DND-41 (cell line): Measurements from ENCODE around the gene STK32B.
A peak's percentile ranks its signal among the peaks of the same experiment; 100 is the strongest.
"Not testable (repeated sequence)": the region's sequence is repeated elsewhere in the genome, so short reads cannot be mapped to it uniquely, and the experiment has no call there.

Experiments
- ATAC-seq: fragments of 200-7000 bp; cut with Tn5 transposase; 3 replicates; pipeline ENCODE4 v1.9.1; 2021; ENCODE audit warnings: low read depth; ENCODE audit not compliant: insufficient read depth
- DNase-seq: peaks from one replicate; pipeline ENCODE4 v3.0.0-alpha.2; 2020
- H2AFZ ChIP-seq: 2 replicates; pipeline ENCODE4 v1.6.0; 2012; ENCODE audit warnings: low read depth, low read length
- H3K27ac ChIP-seq: 2 replicates; pipeline ENCODE4 v1.5.1; 2012; ENCODE audit warnings: low read length, inconsistent platforms
- H3K27me3 ChIP-seq: fragments of 200-600 bp; sonication (generic); 2 replicates; pipeline ENCODE4 v1.6.0; 2012; ENCODE audit warnings: low read length, mild to moderate bottlenecking, inconsistent platforms; ENCODE audit not compliant: insufficient read depth, poor library complexity
- H3K36me3 ChIP-seq: 2 replicates; pipeline ENCODE4 v1.5.1; 2012; ENCODE audit warnings: low read length, inconsistent platforms; ENCODE audit not compliant: insufficient read depth
- H3K4me1 ChIP-seq: 2 replicates; pipeline ENCODE4 v1.5.1; 2012; ENCODE audit warnings: mild to moderate bottlenecking, low read length; ENCODE audit not compliant: insufficient read depth
- H3K4me2 ChIP-seq: 2 replicates; pipeline ENCODE4 v1.6.0; 2012; ENCODE audit warnings: mild to moderate bottlenecking, moderate library complexity, low read length, inconsistent platforms; ENCODE audit not compliant: insufficient read depth
- H3K4me3 ChIP-seq, 2 experiments: fragments of 200-600 bp in 1 of 2; shearing (Covaris generic) in 1 of 2; 2 replicates each; pipeline ENCODE4 v1.5.1; 2012 to 2016; ENCODE audit warnings: inconsistent platforms in 2 of 2, low read length in 2 of 2, mild to moderate bottlenecking in 2 of 2, low read depth in 1 of 2, moderate library complexity in 1 of 2
- H3K79me2 ChIP-seq: 2 replicates; pipeline ENCODE4 v1.6.0; 2012; ENCODE audit warnings: low read length, inconsistent platforms; ENCODE audit not compliant: insufficient read depth
- H3K9ac ChIP-seq: 2 replicates; pipeline ENCODE4 v1.6.0; 2012; ENCODE audit warnings: low read depth, mild to moderate bottlenecking, inconsistent platforms, low read length, moderate library complexity
- H3K9me3 ChIP-seq: 2 replicates; pipeline ENCODE4 v1.5.1; 2012; ENCODE audit warnings: low read length, moderate library complexity, mild to moderate bottlenecking, inconsistent platforms; ENCODE audit not compliant: insufficient read depth, severe bottlenecking
- H4K20me1 ChIP-seq: 2 replicates; pipeline ENCODE4 v1.6.0; 2012; ENCODE audit warnings: low read length; ENCODE audit not compliant: insufficient read depth
- CTCF ChIP-seq: IDR thresholded peaks from 2 replicates; pipeline ENCODE4 v1.5.1; 2012; ENCODE audit warnings: borderline replicate concordance, low read length, moderate library complexity, mild to moderate bottlenecking; ENCODE audit not compliant: poor library complexity, severe bottlenecking; ENCODE audit errors: extremely low read depth
- EZH2 ChIP-seq: IDR thresholded peaks from 3 replicates; pipeline ENCODE4 v1.6.1; 2012; ENCODE audit warnings: borderline replicate concordance, low read depth, mild to moderate bottlenecking, moderate library complexity, low read length, inconsistent platforms; ENCODE audit not compliant: severe bottlenecking

Gene STK32B

GRCh38 chr4:5051278-5052203, at the start of gene STK32B:
Gene STK32B (plus strand): TSS chr4:5051480.
- Histone ChIP-seq H3K27me3 (peaks cover 4% of the 10 kb centered on the region), H4K20me1 (peaks cover 6% of the 10 kb centered on the region; the same call in 1 of the 2 replicates), H3K4me3 (peak within 1 kb of the TSS; percentile 33 to 61; a peak in 3 of 4 replicates), H3K4me1 (peaks cover 35% of the 10 kb centered on the region), H2AFZ (peak within 1 kb of the TSS; percentile 74), H3K27ac (peak within 1 kb of the TSS; percentile 73), H3K79me2 (peaks cover 26% of the 10 kb centered on the region), H3K4me2 (peak within 1 kb of the TSS; percentile 80), H3K36me3 (peaks cover 5% of the 10 kb centered on the region; the same call in 1 of the 2 replicates), H3K9ac (peak within 1 kb of the TSS; percentile 71), H3K9me3 (no peaks in the 10 kb centered on the region)
- peak; percentile 30 for TF ChIP-seq CTCF
- no peak for TF ChIP-seq EZH2
- DNase-seq (peak; percentile 72), ATAC-seq (peak; percentile 60)

- H3K4me2 ChIP-seq, H2AFZ ChIP-seq, H3K27me3 ChIP-seq, ATAC-seq, H3K27ac ChIP-seq, H3K4me1 ChIP-seq, H3K36me3 ChIP-seq, H3K4me3 ChIP-seq, H3K79me2 ChIP-seq, H3K9me3 ChIP-seq, H4K20me1 ChIP-seq, DNase-seq, H3K9ac ChIP-seq: not testable (repeated sequence)
Observed at GRCh38 chr4:5001641-5002040, 49.6 kb upstream of the STK32B start.

DNA sequence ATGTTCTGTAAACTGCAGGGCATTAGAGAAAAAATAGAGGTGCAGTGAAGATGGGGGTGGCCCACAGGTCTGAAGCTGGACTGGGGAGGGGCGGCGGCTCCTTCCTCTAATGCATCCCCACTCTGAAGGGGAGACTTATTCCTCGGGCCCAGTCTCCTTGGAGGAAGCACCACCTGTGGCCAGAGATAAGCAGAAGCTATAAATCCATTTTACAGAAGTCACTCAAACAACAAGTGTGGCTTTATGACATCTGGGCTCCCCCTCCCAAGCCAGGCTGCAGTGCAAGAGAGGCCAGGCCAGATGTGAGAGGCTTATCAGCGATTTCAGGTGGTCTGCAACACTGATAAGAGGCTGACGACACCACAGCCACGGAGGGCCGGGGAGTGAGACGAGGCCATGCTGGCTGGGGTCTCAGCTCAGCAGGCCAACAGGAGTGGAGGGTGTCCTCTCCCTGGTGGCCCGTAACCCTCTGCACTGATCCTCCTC, 47.9 kb upstream of the STK32B start:
- no peaks in the 10 kb centered on the region for H3K9me3 ChIP-seq
- H3K36me3 ChIP-seq = no peaks in the 10 kb centered on the region
- ATAC-seq = no peak
- no peak overlapping the region for H2AFZ ChIP-seq
- H3K79me2 ChIP-seq = no peaks in the 10 kb centered on the region
- DNase-seq = no peak
- no peaks in the 10 kb centered on the region for H3K27me3 ChIP-seq
- H3K4me2 ChIP-seq = no peak overlapping the region
- H3K9ac ChIP-seq = no peak overlapping the region
- no peak for TF ChIP-seq EZH2
- TF ChIP-seq CTCF = no peak
- H3K27ac ChIP-seq = no peak overlapping the region
- H3K4me1 ChIP-seq = no peaks in the 10 kb centered on the region
- H3K4me3 ChIP-seq = no peak overlapping the region
- H4K20me1 ChIP-seq = no peaks in the 10 kb centered on the region

- no peak overlapping the region for H3K9ac ChIP-seq
- H3K4me3 ChIP-seq = no peak overlapping the region
- DNase-seq (no peak), ATAC-seq (no peak)
- no peaks in the 10 kb centered on the region for H4K20me1 ChIP-seq
- no peak overlapping the region for H3K27ac ChIP-seq
- H3K4me2 ChIP-seq = no peak overlapping the region
- TF ChIP-seq EZH2 = no peak
- no peak for TF ChIP-seq CTCF
- H3K36me3 ChIP-seq = no peaks in the 10 kb centered on the region
- H2AFZ ChIP-seq = no peak overlapping the region
- no peaks in the 10 kb centered on the region for H3K4me1 ChIP-seq
- no peaks in the 10 kb centered on the region for H3K79me2 ChIP-seq
- no peaks in the 10 kb centered on the region for H3K9me3 ChIP-seq
- H3K27me3 ChIP-seq = no peaks in the 10 kb centered on the region
Observed at GRCh38 chr4:5003918-5004317, 47.4 kb upstream of the STK32B start.
